ENCODE measurements around the gene MAK.
"Not testable (repeated sequence)": the region's sequence is repeated elsewhere in the genome, so short reads cannot be mapped to it uniquely, and the experiment has no call there.

MAK gene

GRCh38 chr6:10857259-10857658 lies 18.9 kb upstream of the MAK start:
- no peak for TF ChIP-seq CTCF (IDR thresholded peaks at IDR 0.05; ENCODE audit: insufficient read depth, low read length, poor library complexity, severe bottlenecking)
- no peaks in the 10 kb centered on the region for H3K36me3 ChIP-seq (ENCODE audit: control insufficient read depth, insufficient read depth, low read length)
- H3K4me3 ChIP-seq (replicated peaks; ENCODE audit: low read depth, low read length) = no peak overlapping the region
- no peak for DNase-seq (ENCODE audit: extremely low read depth, insufficient read length)
- H3K27me3 ChIP-seq (replicated peaks; ENCODE audit: control insufficient read depth, insufficient read depth, low read length) = no peaks in the 10 kb centered on the region

- no peak for DNase-seq (ENCODE audit: extremely low read depth, insufficient read length)
- Histone ChIP-seq H3K36me3 (ENCODE audit: control insufficient read depth, insufficient read depth, low read length) (no peaks in the 10 kb centered on the region), H3K27me3 (replicated peaks; ENCODE audit: control insufficient read depth, insufficient read depth, low read length) (no peaks in the 10 kb centered on the region), H3K4me3 (replicated peaks; ENCODE audit: low read depth, low read length) (no peak overlapping the region)
- no peak for TF ChIP-seq CTCF (IDR thresholded peaks at IDR 0.05; ENCODE audit: insufficient read depth, low read length, poor library complexity, severe bottlenecking)
Measured at GRCh38 chr6:10854922-10855632, 16.7 kb upstream of the MAK start.

GRCh38 chr6:10853849-10854300 lies 15.5 kb upstream of the MAK start:
- H3K27me3 ChIP-seq (replicated peaks; ENCODE audit: control insufficient read depth, insufficient read depth, low read length); H3K4me3 ChIP-seq (replicated peaks; ENCODE audit: low read depth, low read length); H3K36me3 ChIP-seq (ENCODE audit: control insufficient read depth, insufficient read depth, low read length); DNase-seq (ENCODE audit: extremely low read depth, insufficient read length): not testable (repeated sequence)

GRCh38 chr6:10852361-10852960 lies 14.1 kb upstream of the MAK start:
- Histone ChIP-seq H3K4me3 (replicated peaks; ENCODE audit: low read depth, low read length) (no peak overlapping the region), H3K36me3 (ENCODE audit: control insufficient read depth, insufficient read depth, low read length) (no peaks in the 10 kb centered on the region), H3K27me3 (replicated peaks; ENCODE audit: control insufficient read depth, insufficient read depth, low read length) (no peaks in the 10 kb centered on the region)
- TF ChIP-seq CTCF (IDR thresholded peaks at IDR 0.05; ENCODE audit: insufficient read depth, low read length, poor library complexity, severe bottlenecking) = no peak
- DNase-seq (ENCODE audit: extremely low read depth, insufficient read length) = no peak

- Histone ChIP-seq H3K36me3 (ENCODE audit: control insufficient read depth, insufficient read depth, low read length) (no peaks in the 10 kb centered on the region), H3K4me3 (replicated peaks; ENCODE audit: low read depth, low read length) (no peak overlapping the region), H3K27me3 (replicated peaks; ENCODE audit: control insufficient read depth, insufficient read depth, low read length) (no peaks in the 10 kb centered on the region)
- DNase-seq (ENCODE audit: extremely low read depth, insufficient read length) = no peak
- no peak for TF ChIP-seq CTCF (IDR thresholded peaks at IDR 0.05; ENCODE audit: insufficient read depth, low read length, poor library complexity, severe bottlenecking)
Measured at GRCh38 chr6:10850728-10851127, 12.4 kb upstream of the MAK start.

GRCh38 chr6:10849901-10850300 lies 11.6 kb upstream of the MAK start:
- DNase-seq (ENCODE audit: extremely low read depth, insufficient read length) = no peak
- TF ChIP-seq CTCF (IDR thresholded peaks at IDR 0.05; ENCODE audit: insufficient read depth, low read length, poor library complexity, severe bottlenecking) = no peak

More at GRCh38 chr6:10849901-10850300, 11.6 kb upstream of the MAK start:
- Histone ChIP-seq H3K4me3 (replicated peaks; ENCODE audit: low read depth, low read length) (no peak overlapping the region), H3K36me3 (ENCODE audit: control insufficient read depth, insufficient read depth, low read length) (no peaks in the 10 kb centered on the region), H3K27me3 (replicated peaks; ENCODE audit: control insufficient read depth, insufficient read depth, low read length) (no peaks in the 10 kb centered on the region)
